SJCRH30 (cell line): Measurements from ENCODE around the gene MAST1. TPM values are rescaled to one million over a fixed set of nuclear protein-coding genes. Genes with fewer than 3 reads are reported as not detected.
"Not testable (repeated sequence)": the region's sequence is repeated elsewhere in the genome, so short reads cannot be mapped to it uniquely, and the experiment has no call there.

Experiments used
- DNase-seq, 2 experiments: peaks; one replicate each; pipeline ENCODE4 v3.0.0-alpha.2; 2015 to 2020
- H3K27ac ChIP-seq: fragments of 250-450 bp; sonication (Bioruptor Pico); 2 replicates; pipeline ENCODE4 v1.5.1; 2020; ENCODE audit warnings: mild to moderate bottlenecking, moderate library complexity
- H3K27me3 ChIP-seq: fragments of 250-450 bp; sonication (Bioruptor Pico); 2 replicates; pipeline ENCODE4 v1.5.1; 2020; ENCODE audit warnings: mild to moderate bottlenecking, moderate library complexity
- H3K36me3 ChIP-seq: fragments of 250-450 bp; sonication (Bioruptor Pico); 2 replicates; pipeline ENCODE4 v1.5.1; 2020; ENCODE audit warnings: mild to moderate bottlenecking, moderate library complexity
- H3K4me1 ChIP-seq: fragments of 250-450 bp; sonication (Bioruptor Pico); 2 replicates; pipeline ENCODE4 v1.5.1; 2020; ENCODE audit warnings: mild to moderate bottlenecking, moderate library complexity
- H3K4me3 ChIP-seq: fragments of 250-450 bp; sonication (Bioruptor Pico); 2 replicates; pipeline ENCODE4 v1.5.1; 2020; ENCODE audit warnings: mild to moderate bottlenecking, moderate library complexity
- H3K9me3 ChIP-seq: fragments of 250-450 bp; sonication (Bioruptor Pico); replicated peaks from 2 replicates; pipeline ENCODE4 v1.5.1; 2020; ENCODE audit warnings: mild to moderate bottlenecking, moderate library complexity
- total RNA-seq: library from RNA; depleted of rRNA; stranded (reverse); fragments of >200 nt; shearing (Covaris generic); gene quantifications from 2 replicates; pipeline ENCODE4 v1.2.3, GENCODE V29; 2014

The MAST1 gene
- total RNA-seq, 1 experiment from 2014 or later: 4.3 TPM

DNA sequence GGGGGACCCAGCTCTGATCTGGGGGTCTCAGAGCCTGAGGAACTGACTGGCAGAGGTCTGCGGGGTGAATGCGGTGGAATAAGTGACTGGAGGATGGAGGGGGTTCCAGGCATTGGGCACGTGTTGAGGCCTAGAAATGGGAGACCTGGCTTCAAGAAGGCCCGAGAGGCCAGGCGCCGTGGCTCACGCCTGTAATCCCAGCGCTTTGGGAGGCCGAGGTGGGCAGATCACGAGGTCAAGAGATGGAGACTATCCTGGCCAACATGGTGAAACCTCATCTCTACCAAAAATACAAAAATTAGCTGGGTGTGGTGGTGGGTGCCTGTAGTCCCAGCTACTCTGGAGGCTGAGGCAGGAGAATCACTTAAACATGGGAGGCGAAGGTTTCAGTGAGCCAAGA, 20.5 kb upstream of the MAST1 start:
- not testable (repeated sequence) for H3K9me3 ChIP-seq, H3K27me3 ChIP-seq, H3K4me3 ChIP-seq, DNase-seq, H3K27ac ChIP-seq, H3K4me1 ChIP-seq
- H3K36me3 ChIP-seq: peaks cover 23% of the 10 kb centered on the region

DNA sequence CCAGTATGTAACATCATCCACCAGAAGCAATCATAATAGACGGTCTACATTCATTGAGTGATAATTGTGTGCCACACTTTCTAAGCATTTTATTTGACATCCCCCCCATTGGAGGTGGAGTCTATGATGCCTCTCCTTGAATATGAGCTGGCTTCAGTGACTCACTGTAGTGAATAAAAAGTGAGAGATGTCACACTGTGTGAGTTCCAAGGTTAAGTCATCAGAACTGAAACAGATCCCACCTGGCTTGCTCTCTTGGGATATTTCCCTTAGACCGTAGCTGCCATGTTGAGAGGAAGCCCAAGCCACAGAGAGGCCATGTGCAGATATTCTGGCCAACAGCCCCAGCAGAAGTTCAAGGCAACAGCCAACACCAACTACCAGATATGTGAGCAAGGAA, 16.6 kb upstream of the MAST1 start:
- Histone ChIP-seq H3K4me1 (no peaks in the 10 kb centered on the region), H3K9me3 (no peaks in the 10 kb centered on the region), H3K27ac (no peak overlapping the region), H3K36me3 (no peaks in the 10 kb centered on the region), H3K4me3 (no peak overlapping the region), H3K27me3 (no peaks in the 10 kb centered on the region)
- DNase-seq: no peak

DNA sequence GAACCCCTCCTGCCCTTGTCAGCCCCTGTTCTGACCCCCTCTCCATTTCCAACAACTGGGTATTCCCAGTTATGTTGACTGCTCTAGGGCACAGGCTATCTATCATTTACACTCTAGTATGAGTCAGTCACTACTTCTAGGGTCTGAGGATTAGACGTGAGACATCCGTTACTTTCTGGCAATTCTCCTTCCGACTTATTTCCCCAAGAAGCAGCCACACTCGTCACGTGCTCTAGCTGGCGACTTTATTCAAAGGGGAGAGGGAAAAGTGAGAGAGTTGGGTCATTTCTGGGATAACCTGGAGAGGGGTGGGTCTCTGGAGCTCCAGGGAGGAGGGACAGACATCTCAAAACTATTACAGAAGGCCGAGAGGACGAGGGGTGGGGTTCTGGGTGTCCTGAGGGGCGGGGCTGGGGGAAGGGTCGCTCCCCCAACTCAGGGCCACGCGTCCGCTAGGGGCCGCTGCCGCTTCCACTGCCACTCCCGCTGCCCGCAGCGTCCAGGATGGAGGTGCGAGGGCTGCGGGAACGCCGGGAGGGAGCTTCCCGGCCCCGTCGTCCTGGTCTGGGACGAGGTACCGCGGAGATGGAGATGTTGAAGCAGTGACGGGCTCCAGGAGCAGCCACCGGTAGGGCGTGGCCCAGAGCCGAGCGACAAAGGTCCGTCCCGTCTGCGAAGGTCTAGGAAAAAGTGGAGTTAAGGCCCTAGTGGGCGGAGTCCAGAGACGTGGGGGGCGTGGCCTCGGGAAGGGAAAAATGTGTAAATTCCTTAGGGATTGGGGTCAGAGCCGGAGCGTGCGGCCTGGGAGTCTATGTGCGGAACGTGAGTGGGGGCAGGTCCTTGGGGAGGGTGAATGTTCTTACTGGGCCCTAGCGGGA, 12.8 kb upstream of the MAST1 start:
- DNase-seq: no peak
- H3K4me3 ChIP-seq: no peak overlapping the region
- H3K36me3 ChIP-seq: no peaks in the 10 kb centered on the region
- H3K27ac ChIP-seq: no peak overlapping the region
- no peaks in the 10 kb centered on the region for H3K27me3 ChIP-seq
- no peaks in the 10 kb centered on the region for H3K4me1 ChIP-seq
- no peaks in the 10 kb centered on the region for H3K9me3 ChIP-seq

DNA sequence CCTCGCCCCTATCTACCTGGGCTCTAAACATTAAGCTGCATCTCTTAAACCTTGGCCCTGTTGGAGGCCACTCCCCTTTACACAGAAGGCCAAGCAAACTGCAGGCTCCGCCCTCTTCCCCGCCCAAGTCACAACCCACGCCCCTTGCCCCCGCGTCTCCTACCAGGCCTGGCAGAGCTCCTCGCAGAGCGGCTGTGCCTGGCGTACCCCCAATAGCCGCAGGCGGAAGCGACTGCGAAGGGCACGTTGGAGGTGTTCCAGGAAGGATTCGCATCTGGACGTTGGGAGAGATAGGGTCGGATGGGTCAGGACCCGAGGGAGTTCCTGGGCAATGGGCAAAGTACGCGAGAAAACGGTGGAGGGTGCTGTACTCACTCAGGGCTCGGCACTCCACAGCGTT, 9.8 kb upstream of the MAST1 start:
- DNase-seq: peak; percentile 77 to 78
- Histone ChIP-seq H3K27ac (no peak overlapping the region), H3K27me3 (no peaks in the 10 kb centered on the region), H3K9me3 (no peaks in the 10 kb centered on the region), H3K4me1 (no peaks in the 10 kb centered on the region), H3K4me3 (peak overlapping the region; percentile 20; the same call in 1 of the 2 replicates), H3K36me3 (no peaks in the 10 kb centered on the region)

DNA sequence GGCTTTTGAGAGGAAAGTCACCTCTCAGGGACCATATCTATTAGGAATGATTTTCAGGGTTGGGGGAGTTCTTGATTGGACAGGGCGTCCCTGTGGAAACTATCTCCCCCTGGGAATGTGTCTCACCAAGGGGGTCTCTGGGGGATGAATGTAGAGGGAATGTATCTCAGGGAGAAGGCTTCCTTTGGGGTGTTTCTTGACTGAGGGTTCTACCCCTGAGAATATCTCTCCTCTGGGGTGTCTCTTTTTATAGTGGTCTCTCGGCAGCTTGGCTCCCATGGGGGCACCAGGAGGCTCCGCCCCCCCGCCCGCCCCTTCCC, 4.9 kb upstream of the MAST1 start:
- no peaks in the 10 kb centered on the region for H3K36me3 ChIP-seq
- H3K4me3 ChIP-seq: peak overlapping the region; percentile 31
- no peaks in the 10 kb centered on the region for H3K4me1 ChIP-seq
- H3K27ac ChIP-seq: no peak overlapping the region
- peaks cover 25% of the 10 kb centered on the region for H3K27me3 ChIP-seq
- H3K9me3 ChIP-seq: no peaks in the 10 kb centered on the region
- DNase-seq: no peak

DNA sequence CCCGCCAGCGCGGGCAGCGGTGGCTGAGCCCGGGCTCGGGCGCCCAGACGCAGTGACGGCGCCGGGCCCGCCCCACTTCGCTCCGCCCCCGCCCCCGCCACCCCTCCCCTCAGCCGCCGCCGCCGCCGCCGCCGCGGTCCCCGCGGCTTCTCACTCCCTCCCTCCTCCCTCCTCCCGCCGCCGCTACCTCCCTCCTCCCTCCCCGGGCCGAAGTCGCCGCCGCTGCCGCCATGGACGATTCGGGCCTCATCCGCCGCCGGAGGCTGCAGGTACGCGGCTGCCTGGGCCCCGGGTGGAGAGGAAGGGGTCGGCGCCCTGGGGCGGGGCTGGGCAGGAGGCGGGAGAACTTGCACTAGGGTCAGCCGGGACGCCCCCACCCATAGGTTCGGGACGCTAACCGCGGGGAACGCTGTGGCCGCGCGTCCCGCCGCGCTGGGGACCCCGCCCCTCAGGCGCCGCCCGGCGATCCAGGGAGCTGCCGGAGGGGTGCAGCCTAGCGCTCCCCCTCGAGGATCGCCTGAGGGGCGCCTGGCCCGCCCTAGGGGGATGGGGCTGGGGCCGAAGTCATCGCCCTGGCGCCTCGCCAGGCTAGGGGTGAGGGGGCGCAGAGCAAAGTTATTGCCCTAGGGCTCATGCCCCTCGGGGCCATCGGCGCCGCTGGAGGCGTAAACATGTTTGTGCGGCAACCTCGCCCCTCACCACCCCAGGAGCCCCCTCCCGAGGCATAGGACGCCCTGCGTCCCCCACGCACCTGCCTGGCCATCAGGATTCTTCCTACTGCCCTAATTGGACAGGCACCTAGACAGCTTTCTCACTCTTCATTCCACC, 4.4 kb upstream of the MAST1 start:
- H3K27ac ChIP-seq: no peak overlapping the region
- H3K4me1 ChIP-seq: no peaks in the 10 kb centered on the region
- H3K4me3 ChIP-seq: peak overlapping the region; percentile 71

DNA sequence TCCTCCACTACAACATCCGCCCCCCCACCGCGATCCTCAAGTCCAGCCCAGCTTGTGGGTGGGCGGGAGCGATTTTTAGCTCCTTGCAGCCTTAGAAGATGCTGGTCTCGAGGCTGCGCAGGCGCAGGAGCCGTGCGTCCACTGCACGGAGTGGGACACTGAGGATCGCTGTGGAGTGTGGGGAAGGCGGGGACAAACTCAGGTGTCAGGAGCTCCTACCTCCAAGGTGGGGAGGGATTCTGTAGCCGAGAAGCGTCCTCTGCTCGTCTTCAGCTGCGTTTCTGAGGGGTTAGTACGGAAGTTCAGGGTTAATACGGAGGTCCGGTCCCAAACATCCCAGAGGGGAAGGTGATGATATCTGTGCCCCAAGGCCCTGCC, 3.8 kb upstream of the MAST1 start, which contains the start of gene RTBDN:
Gene RTBDN, minus strand, starts transcription at position 14 of the 378 bp plus-strand sequence. CDS start 4,600 bp downstream, outside the sequence.
- Histone ChIP-seq H3K4me1 (no peaks in the 10 kb centered on the region), H3K4me3 (peak within 1 kb of the TSS; percentile 71)

More for the DNA sequence above, 4.4 kb upstream of the MAST1 start:
- Histone ChIP-seq H3K27me3 (peaks cover 25% of the 10 kb centered on the region), H3K36me3 (no peaks in the 10 kb centered on the region), H3K9me3 (no peaks in the 10 kb centered on the region)
- DNase-seq: peak; percentile 66 to 75

DNA sequence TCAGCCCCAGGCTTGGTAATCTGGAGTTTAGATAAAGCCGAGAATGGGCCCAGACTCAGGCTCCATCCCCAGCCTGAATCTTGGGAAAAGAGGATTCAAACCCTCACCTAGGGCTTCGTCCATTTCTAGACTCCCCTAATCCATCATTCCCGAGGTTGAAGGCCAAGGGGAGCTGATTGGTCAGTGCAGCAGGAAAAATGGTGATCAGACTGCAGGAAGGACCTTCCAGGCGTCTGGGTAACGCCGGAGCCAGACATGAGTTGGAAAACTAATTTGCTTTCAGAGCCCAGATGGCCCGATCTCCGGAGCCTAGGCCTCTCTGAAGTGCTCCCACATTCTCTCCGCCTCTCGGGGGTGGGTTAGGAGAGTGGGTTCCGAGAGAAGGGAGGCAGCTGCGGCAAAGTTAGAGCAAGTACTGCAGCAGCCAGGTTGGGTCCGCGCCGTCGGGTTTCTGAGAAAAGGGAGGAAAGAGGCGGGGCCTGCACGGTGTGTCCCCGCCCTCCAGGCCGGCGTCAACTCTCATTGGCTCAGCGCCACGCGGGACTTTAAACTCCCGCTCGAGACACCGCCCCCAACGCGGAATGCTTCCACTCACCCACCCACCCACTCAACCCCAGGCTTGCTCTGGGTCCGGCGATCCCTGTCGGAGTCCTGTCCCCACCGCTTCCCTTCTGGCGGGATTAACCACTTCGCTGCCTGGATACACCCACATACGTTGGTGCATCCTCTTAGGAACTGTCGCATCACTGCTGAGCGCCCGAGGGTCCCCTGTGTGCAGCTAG, 3.1 kb upstream of the MAST1 start:
- H3K27me3 ChIP-seq: peaks cover 30% of the 10 kb centered on the region
- H3K9me3 ChIP-seq: no peaks in the 10 kb centered on the region
- H3K36me3 ChIP-seq: no peaks in the 10 kb centered on the region
- no peak overlapping the region for H3K27ac ChIP-seq
- DNase-seq: peak; percentile 50 to 64
- no peaks in the 10 kb centered on the region for H3K4me1 ChIP-seq
- no peak overlapping the region for H3K4me3 ChIP-seq

More for the DNA sequence above, 3.8 kb upstream of the MAST1 start, which contains the start of gene RTBDN:
- no peak within 1 kb of the TSS for H3K27ac ChIP-seq
- H3K27me3 ChIP-seq: peaks cover 29% of the 10 kb centered on the region
- H3K9me3 ChIP-seq: no peaks in the 10 kb centered on the region
- no peaks in the 10 kb centered on the region for H3K36me3 ChIP-seq
- no peak for DNase-seq

DNA sequence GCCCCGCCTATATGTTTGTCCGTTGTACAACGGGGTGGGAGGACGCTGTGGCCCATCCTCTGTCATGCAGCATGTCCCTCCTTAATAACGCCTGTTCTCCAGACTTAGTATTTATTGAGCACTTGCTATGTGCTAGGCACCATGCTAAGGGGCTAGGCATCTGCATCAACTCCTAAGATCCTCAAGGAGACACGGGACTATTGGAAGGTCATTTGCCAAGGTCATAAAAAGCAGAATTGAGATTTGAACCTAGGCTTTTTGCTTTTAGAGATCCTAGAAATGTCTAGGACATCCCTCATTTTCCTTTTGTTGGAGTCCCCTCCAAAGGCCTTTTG, 1.8 kb upstream of the MAST1 start:
- Histone ChIP-seq H3K9me3 (no peaks in the 10 kb centered on the region), H3K27me3 (peaks cover 30% of the 10 kb centered on the region), H3K36me3 (no peaks in the 10 kb centered on the region), H3K4me3 (no peak overlapping the region), H3K4me1 (no peaks in the 10 kb centered on the region), H3K27ac (no peak overlapping the region)
- no peak for DNase-seq

DNA sequence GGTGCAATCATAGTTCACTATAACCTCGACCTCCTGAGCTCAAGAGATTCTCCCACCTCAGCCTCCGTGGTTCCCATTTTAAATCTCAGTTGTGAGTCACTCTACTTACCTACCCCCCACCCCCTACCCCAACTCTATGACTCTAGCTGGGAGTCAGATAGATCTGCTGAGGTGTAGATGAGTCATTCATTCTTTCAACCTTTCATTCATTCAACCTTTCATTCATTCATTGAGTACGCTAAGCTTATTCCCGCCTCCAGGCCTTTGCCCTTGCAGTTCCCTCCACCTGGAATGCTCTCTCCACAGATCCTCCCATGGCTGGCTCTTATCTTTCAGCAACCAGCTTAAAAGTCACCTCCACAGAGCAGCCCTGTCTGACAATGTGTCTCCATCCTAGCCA, 1.1 kb upstream of the MAST1 start:
- Histone ChIP-seq H3K4me1 (no peaks in the 10 kb centered on the region), H3K9me3 (no peaks in the 10 kb centered on the region), H3K27ac (no peak overlapping the region), H3K4me3 (no peak overlapping the region), H3K36me3 (no peaks in the 10 kb centered on the region), H3K27me3 (peaks cover 30% of the 10 kb centered on the region)
- DNase-seq: no peak

DNA sequence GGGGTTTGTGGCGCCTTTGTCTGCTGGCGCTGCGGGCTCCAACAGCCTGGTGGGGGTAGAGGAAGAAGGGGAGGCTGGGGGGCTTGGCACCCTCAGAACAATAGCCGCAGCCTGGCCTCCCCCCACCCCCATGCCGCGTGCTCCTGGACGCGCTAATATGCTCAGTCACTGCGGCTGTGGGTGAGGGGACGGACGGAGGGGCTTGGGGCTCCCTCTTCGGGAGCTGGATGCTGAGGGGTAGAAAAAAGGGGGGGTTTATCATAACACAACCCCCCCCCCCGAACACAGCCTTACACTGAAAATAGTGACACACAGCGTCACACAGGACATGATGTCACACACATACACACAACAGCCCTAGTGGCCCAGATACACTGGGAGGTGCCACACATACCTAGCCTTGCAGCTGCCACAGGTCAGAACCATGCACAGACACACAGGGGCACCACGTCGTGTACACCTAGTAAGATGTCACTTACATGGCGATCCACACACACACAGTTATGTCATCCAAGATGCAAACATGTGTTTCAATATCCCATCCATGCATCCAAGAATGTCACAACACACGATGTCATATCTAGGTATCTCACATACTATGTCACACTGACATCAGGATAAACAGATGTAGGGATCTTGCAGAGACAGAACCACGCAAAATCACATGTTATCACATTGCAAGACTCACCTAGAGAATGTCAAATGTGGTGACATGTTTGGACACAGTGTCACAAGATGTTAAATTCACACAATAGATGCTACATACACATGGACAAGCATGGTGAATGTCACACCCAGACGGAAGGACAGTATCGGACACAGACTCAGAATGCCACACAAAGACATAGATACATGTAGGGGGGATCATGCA, 806 bp downstream of the MAST1 start:
- Histone ChIP-seq H3K27me3 (peaks cover 30% of the 10 kb centered on the region), H3K27ac (no peak overlapping the region), H3K9me3 (no peaks in the 10 kb centered on the region), H3K36me3 (no peaks in the 10 kb centered on the region), H3K4me1 (no peaks in the 10 kb centered on the region), H3K4me3 (no peak overlapping the region)
- DNase-seq: no peak

DNA sequence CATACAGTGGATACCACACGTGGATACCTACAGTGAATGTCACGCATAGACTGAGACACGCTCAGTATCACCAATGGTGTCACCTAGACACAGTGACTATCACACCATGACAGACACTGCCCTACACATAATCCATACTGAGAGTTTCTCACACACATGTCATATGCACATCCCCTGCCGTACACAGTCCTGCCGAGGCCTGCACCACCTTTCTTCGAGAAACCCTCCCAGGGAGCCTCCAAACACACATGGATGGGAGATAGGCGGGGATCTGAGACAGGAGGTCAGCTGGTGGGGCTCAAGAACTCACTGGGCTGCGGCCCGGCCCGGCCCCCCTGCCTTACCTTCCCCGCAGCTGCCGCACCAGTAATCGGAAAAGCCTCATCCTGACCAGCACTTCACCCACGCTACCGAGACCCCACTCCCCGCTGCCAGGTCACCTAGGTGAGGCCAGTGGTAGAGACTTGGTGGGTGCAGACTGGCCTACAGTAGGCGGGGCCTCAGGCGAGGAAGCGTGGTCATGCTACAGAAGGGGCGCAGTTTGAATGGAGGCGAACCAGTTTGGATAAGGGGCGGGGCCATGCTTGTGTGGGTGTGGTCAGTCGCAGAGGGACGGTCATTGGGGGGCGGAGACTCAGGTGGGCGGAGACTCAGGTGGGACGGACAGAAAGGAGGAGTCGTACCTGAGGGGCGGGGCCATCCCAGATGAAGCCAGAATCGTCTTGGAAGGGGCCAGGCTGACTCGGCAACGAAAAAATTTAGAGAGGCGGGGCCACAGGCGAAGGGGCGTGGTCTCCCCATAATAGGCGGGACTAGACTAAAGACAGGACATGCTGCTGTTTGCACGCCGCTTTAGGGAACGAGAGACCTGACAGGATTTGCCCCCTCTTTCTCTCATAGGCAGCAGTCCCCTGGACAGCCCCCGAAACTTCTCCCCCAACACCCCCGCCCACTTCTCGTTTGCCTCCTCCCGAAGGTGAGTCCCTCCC, 2.1 kb downstream of the MAST1 start:
- DNase-seq: peak; percentile 73 to 75
- H3K27ac ChIP-seq: no peak overlapping the region
- H3K27me3 ChIP-seq: peaks cover 18% of the 10 kb centered on the region
- no peak overlapping the region for H3K4me3 ChIP-seq
- no peaks in the 10 kb centered on the region for H3K4me1 ChIP-seq
- H3K36me3 ChIP-seq: no peaks in the 10 kb centered on the region
- H3K9me3 ChIP-seq: no peaks in the 10 kb centered on the region

DNA sequence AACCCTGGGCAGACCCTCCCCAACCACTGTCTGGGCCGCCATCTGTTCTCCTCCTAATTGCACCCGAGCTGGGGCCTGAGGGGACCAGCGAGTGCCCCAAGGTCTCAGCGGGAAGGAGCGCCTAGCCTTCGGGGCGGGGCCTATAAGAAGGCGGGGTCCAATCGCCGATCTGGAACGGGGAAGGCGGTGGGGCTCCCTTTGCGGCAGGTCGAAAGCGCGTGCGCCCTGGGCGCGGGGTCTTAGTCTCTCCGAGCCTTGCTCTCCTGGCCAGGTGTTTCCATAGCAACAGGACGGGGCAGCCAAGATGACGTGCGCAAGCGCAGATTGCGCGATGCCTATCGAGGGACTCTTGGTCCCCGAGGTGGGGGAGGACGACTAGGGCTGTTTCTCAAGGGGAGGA, 2.8 kb downstream of the MAST1 start:
- DNase-seq: peak; percentile 49 to 52
- Histone ChIP-seq H3K9me3 (no peaks in the 10 kb centered on the region), H3K27ac (no peak overlapping the region), H3K27me3 (peaks cover 11% of the 10 kb centered on the region; the same call in 1 of the 2 replicates), H3K36me3 (no peaks in the 10 kb centered on the region), H3K4me1 (no peaks in the 10 kb centered on the region), H3K4me3 (no peak overlapping the region)
